K562 (cell line): ENCODE measurements around the gene GTPBP6. TPM values are rescaled to one million over a fixed set of nuclear protein-coding genes. Genes with fewer than 3 reads are reported as not detected.
A peak's percentile ranks its signal among the peaks of the same experiment; 100 is the strongest.

Source experiments
- FOXP1 ChIP-seq: sonication (generic); formaldehyde crosslinking; IDR thresholded peaks from 2 replicates; pipeline ENCODE4 v1.8.0; 2022; ENCODE audit warnings: mild to moderate bottlenecking, missing genetic modification reagents
- ILK ChIP-seq: fragments of 450-650 bp; IDR thresholded peaks from 2 replicates; pipeline ENCODE4 v1.6.1; 2016; ENCODE audit warnings: missing genetic modification characterization, low read depth, mild to moderate bottlenecking, missing compliant biosample characterization, moderate library complexity, borderline replicate concordance
- PPARD ChIP-seq: fragments of 250-450 bp; sonication (Bioruptor Pico); IDR thresholded peaks from 2 replicates; pipeline ENCODE4 v1.8.0; 2022; ENCODE audit warnings: inconsistent platforms, mild to moderate bottlenecking, moderate library complexity
- SRF ChIP-seq, 2 experiments: fragments of 250-450, 450-650 bp in 1 of 2; sonication (Bioruptor Pico) in 1 of 2; sonication (generic) in 1 of 2; formaldehyde crosslinking; IDR thresholded peaks; 2 replicates each; pipeline versions ENCODE4 v1.5.0 to v1.5.1; 2020 to 2022; ENCODE audit warnings: mild to moderate bottlenecking in 1 of 2, missing genetic modification reagents in 1 of 2
- ZNF23 ChIP-seq: fragments of 250-450 bp; sonication (Bioruptor Pico); IDR thresholded peaks from 2 replicates; pipeline ENCODE4 v1.4.0; 2020; ENCODE audit warnings: mild to moderate bottlenecking
- polyA plus RNA-seq, 8 experiments: library from polyadenylated mRNA; depleted of rRNA in 4 of 8; stranded (reverse) in 5 of 8; unstranded in 3 of 8; fragments of >200 nt; fragmentation: Nextera tagmentation in 2 of 8; fragmentation: Illumina TruSeq in 1 of 8; extraction: Ambion mirVana in 2 of 8; extraction: Trizol in 1 of 8; gene quantifications; 2 replicates each; pipeline versions ENCODE4 v1.2.1 to v1.2.3, GENCODE V29; 2011 to 2014; ENCODE audit warnings: inconsistent platforms in 1 of 8, missing spikeins in 1 of 8
- total RNA-seq, 7 experiments: library from RNA; depleted of rRNA in 6 of 7; stranded (reverse); fragments of >200 nt in 6 of 7; fragmentation: Illumina TruSeq in 2 of 7; extraction: Trizol in 2 of 7; gene quantifications; 2 replicates each; pipeline versions ENCODE4 v1.2.1 to v1.2.3, GENCODE V29; 2011 to 2021; ENCODE audit warnings: low replicate concordance in 1 of 7
- TF ChIP-seq, protein P1 (sequence below), 2 experiments: fragments of 450-650 bp; conservative IDR thresholded peaks; 2 replicates each; pipeline ENCODE4 v1.6.1; 2017; ENCODE audit warnings: mild to moderate bottlenecking in 2 of 2, moderate library complexity in 2 of 2
- TF ChIP-seq, protein P2 (sequence below): fragments of 450-650 bp; IDR thresholded peaks from 2 replicates; pipeline ENCODE4 v1.6.1; 2016; ENCODE audit warnings: missing biosample characterization, missing genetic modification characterization
- TF ChIP-seq, protein P3 (sequence below): fragments of 250-450 bp; sonication (Bioruptor Pico); IDR thresholded peaks from 2 replicates; pipeline ENCODE4 v1.5.0; 2021; ENCODE audit warnings: mild to moderate bottlenecking, borderline replicate concordance
- TF ChIP-seq, protein P4 (sequence below), 2 experiments: IDR thresholded peaks in 1 of 2; conservative IDR thresholded peaks in 1 of 2; 2 replicates each; pipeline ENCODE4 v1.6.1; 2016; ENCODE audit warnings: low read depth in 2 of 2, mild to moderate bottlenecking in 1 of 2, missing compliant biosample characterization in 1 of 2, missing genetic modification characterization in 1 of 2, moderate library complexity in 1 of 2

GTPBP6 gene
- total and polyA plus RNA-seq, 9 of the 15 experiments (the other 6 are each of a cell fraction or from before 2014, with no cell fraction given): 0.24 to 35.2 (median 8.0) TPM

DNA sequence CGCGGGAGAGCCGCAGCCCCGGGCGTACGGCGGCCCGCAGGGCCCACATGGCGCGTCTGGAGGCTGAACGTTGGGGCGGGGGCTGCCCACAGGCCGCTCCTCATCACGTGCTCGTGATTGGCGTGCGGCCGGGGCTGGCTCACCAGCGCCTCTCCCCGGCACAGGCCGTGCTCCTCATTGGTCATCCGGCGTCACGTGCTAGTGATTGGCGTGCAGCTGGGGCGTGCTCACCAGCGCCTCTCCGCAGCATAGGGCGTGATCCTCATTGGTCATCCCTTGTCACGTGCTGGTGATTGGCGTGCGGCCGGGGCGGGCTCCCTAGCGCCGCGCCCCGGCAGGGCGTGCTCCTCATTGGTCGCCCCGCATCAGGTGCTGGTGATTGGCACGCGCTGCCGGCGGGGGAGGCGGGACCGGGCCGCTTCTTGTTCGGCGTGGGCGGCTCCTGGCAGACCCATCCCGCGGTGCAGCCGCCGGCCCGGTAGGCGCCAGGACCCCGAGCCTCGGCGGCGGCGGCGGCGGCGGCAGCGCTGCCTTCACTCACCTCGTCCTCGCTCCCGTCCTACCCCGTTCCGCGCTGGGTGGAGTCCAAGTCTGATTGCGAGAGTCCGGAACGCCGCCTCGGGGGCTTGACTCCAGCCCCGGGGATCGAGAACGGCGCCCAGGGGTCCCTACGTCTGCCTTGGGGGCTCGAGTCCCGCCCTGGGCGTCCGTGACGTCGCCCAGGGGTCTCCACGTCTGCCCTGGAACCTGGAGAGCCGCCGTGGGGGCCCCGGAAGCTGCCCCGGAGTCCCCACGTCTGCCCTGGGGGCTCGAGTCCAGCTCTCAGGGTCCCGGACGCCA lies at the start of gene GTPBP6 (continued):
- TF ChIP-seq, protein P1, sequence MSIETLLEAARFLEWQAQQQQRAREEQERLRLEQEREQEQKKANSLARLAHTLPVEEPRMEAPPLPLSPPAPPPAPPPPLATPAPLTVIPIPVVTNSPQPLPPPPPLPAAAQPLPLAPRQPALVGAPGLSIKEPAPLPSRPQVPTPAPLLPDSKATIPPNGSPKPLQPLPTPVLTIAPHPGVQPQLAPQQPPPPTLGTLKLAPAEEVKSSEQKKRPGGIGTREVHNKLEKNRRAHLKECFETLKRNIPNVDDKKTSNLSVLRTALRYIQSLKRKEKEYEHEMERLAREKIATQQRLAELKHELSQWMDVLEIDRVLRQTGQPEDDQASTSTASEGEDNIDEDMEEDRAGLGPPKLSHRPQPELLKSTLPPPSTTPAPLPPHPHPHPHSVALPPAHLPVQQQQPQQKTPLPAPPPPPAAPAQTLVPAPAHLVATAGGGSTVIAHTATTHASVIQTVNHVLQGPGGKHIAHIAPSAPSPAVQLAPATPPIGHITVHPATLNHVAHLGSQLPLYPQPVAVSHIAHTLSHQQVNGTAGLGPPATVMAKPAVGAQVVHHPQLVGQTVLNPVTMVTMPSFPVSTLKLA (conservative IDR thresholded peaks at IDR 0.05): peak; percentile 91 to 92
- TF ChIP-seq, protein P2, sequence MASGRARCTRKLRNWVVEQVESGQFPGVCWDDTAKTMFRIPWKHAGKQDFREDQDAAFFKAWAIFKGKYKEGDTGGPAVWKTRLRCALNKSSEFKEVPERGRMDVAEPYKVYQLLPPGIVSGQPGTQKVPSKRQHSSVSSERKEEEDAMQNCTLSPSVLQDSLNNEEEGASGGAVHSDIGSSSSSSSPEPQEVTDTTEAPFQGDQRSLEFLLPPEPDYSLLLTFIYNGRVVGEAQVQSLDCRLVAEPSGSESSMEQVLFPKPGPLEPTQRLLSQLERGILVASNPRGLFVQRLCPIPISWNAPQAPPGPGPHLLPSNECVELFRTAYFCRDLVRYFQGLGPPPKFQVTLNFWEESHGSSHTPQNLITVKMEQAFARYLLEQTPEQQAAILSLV (tag): no peak
- no peak for TF ChIP-seq ILK
- TF ChIP-seq SRF (CRISPR knock-in tag; IDR thresholded peaks at IDR 0.05): no peak
- TF ChIP-seq FOXP1: no peak
- TF ChIP-seq ZNF23 (CRISPR knock-in tag): no peak
- TF ChIP-seq, protein P3, sequence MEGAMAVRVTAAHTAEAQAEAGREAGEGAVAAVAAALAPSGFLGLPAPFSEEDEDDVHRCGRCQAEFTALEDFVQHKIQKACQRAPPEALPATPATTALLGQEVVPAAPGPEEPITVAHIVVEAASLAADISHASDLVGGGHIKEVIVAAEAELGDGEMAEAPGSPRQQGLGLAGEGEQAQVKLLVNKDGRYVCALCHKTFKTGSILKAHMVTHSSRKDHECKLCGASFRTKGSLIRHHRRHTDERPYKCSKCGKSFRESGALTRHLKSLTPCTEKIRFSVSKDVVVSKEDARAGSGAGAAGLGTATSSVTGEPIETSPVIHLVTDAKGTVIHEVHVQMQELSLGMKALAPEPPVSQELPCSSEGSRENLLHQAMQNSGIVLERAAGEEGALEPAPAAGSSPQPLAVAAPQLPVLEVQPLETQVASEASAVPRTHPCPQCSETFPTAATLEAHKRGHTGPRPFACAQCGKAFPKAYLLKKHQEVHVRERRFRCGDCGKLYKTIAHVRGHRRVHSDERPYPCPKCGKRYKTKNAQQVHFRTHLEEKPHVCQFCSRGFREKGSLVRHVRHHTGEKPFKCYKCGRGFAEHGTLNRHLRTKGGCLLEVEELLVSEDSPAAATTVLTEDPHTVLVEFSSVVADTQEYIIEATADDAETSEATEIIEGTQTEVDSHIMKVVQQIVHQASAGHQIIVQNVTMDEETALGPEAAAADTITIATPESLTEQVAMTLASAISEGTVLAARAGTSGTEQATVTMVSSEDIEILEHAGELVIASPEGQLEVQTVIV: no peak
- TF ChIP-seq, protein P4, sequence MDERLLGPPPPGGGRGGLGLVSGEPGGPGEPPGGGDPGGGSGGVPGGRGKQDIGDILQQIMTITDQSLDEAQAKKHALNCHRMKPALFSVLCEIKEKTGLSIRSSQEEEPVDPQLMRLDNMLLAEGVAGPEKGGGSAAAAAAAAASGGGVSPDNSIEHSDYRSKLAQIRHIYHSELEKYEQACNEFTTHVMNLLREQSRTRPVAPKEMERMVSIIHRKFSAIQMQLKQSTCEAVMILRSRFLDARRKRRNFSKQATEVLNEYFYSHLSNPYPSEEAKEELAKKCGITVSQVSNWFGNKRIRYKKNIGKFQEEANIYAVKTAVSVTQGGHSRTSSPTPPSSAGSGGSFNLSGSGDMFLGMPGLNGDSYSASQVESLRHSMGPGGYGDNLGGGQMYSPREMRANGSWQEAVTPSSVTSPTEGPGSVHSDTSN (CRISPR knock-in tag; IDR thresholded peaks at IDR 0.05; ENCODE audit: low read depth): peak; percentile 99
- TF ChIP-seq, protein P4 (tag; conservative IDR thresholded peaks at IDR 0.05; ENCODE audit: low read depth): peak; percentile 99
- TF ChIP-seq PPARD: no peak
